ENCODE measurements around the gene MACROD2. TPM values are rescaled to one million over a fixed set of nuclear protein-coding genes. Genes with fewer than 3 reads are reported as not detected.

The MACROD2 gene
- total RNA-seq, 4 donors from 2014 or later, result 8.7 to 17.8 (median 10.8) TPM

- WGBS, 2 donors, result 77 to 84% methylated on average over 1 of the region's 1 CpG
- Histone ChIP-seq H3K4me3 (replicated peaks in 1 of 3) (no peak overlapping the region), H3K27me3 (no peaks in the 10 kb centered on the region), H3K36me3 (no peaks in the 10 kb centered on the region), H3K27ac (no peak overlapping the region), H3K4me1 (peaks cover 0 to 15% of the 10 kb centered on the region in 2 donors), H3K9me3 (no peaks in the 10 kb centered on the region)
- DNase-seq, result no peak
- intact Hi-C loops (cut with DNase I), result no loop called here
- TF ChIP-seq POLR2A (IDR thresholded peaks at IDR 0.05), result no peak
- TF ChIP-seq CTCF (IDR thresholded peaks at IDR 0.05), result no peak
Observed at GRCh38 chr20:14828459-14828858, 833.1 kb downstream of the MACROD2 start.

GRCh38 chr20:14829906-14830305, 834.6 kb downstream of the MACROD2 start:
- intact Hi-C loops (cut with DNase I), result no loop called here
- no peak for DNase-seq
- Histone ChIP-seq H3K4me3 (replicated peaks in 1 of 3) (no peak overlapping the region), H3K9me3 (no peaks in the 10 kb centered on the region), H3K36me3 (no peaks in the 10 kb centered on the region), H3K27ac (no peak overlapping the region), H3K4me1 (peaks cover 0 to 6% of the 10 kb centered on the region in 2 donors), H3K27me3 (no peaks in the 10 kb centered on the region)
- WGBS, 2 donors, result 27 to 42% methylated on average over 1 of the region's 1 CpG
- TF ChIP-seq POLR2A (IDR thresholded peaks at IDR 0.05) (no peak), CTCF (IDR thresholded peaks at IDR 0.05) (no peak)

- peaks cover 0 to 6% of the 10 kb centered on the region in 2 donors for H3K4me1 ChIP-seq
- no peaks in the 10 kb centered on the region for H3K27me3 ChIP-seq
- no peaks in the 10 kb centered on the region for H3K36me3 ChIP-seq
- DNase-seq, result no peak
- intact Hi-C loops (cut with DNase I), result no loop called here
- no peak overlapping the region for H3K4me3 ChIP-seq (replicated peaks in 1 of 3)
- H3K9me3 ChIP-seq, result no peaks in the 10 kb centered on the region
- no peak for TF ChIP-seq CTCF (IDR thresholded peaks at IDR 0.05)
- TF ChIP-seq POLR2A (IDR thresholded peaks at IDR 0.05), result no peak
- no peak overlapping the region for H3K27ac ChIP-seq
- WGBS, 2 donors, result 68 to 80% methylated on average over 2 of the region's 2 CpGs
Observed at GRCh38 chr20:14830466-14830865, 835.1 kb downstream of the MACROD2 start.

- no peak for DNase-seq
- no peak for TF ChIP-seq CTCF (IDR thresholded peaks at IDR 0.05)
- no peak for TF ChIP-seq POLR2A (IDR thresholded peaks at IDR 0.05)
- H3K9me3 ChIP-seq, result no peaks in the 10 kb centered on the region
- no peak overlapping the region for H3K27ac ChIP-seq
- intact Hi-C loops (cut with DNase I), result no loop called here
- H3K4me1 ChIP-seq, result peaks cover 0 to 6% of the 10 kb centered on the region in 2 donors
- H3K4me3 ChIP-seq (replicated peaks in 1 of 3), result no peak overlapping the region
- H3K36me3 ChIP-seq, result no peaks in the 10 kb centered on the region
- 90 to 97% methylated on average over 6 of the region's 6 CpGs for WGBS, 2 donors
- H3K27me3 ChIP-seq, result no peaks in the 10 kb centered on the region
Observed at GRCh38 chr20:14830899-14831298, 835.6 kb downstream of the MACROD2 start.

GRCh38 chr20:14832630-14833029, 837.3 kb downstream of the MACROD2 start:
- Histone ChIP-seq H3K27me3 (no peaks in the 10 kb centered on the region), H3K4me1 (peaks cover 0 to 6% of the 10 kb centered on the region in 2 donors), H3K9me3 (no peaks in the 10 kb centered on the region), H3K36me3 (no peaks in the 10 kb centered on the region), H3K27ac (no peak overlapping the region), H3K4me3 (replicated peaks in 1 of 3) (no peak overlapping the region)
- DNase-seq, result no peak
- intact Hi-C loops (cut with DNase I), result no loop called here
- TF ChIP-seq POLR2A (IDR thresholded peaks at IDR 0.05), result no peak
- TF ChIP-seq CTCF (IDR thresholded peaks at IDR 0.05), result no peak
